Endothelial cell of umbilical vein (primary cell): ENCODE measurements around the gene RELCH. TPM values are rescaled to one million over a fixed set of nuclear protein-coding genes. Genes with fewer than 3 reads are reported as not detected.

Source experiments
- BruUV-seq: library from RNA; stranded (reverse); fragments of 400-500 nt; replicated peaks from 2 replicates; lab custom pipeline; 2021; lab: Mats Ljungman, UMichigan
- CTCF ChIA-PET: fragments of 300-600, 350-600 bp; sonication (Branson Sonifier 250); formaldehyde crosslinking; loops from one replicate; lab custom pipeline; 2021; ENCODE audit warnings: antibody characterized with exemption, inconsistent platforms; lab: Charles Lee
- POLR2A ChIA-PET: fragments of 300-600, 350-600 bp; sonication (Branson Sonifier 250); formaldehyde crosslinking; loops from one replicate; lab custom pipeline; 2021; ENCODE audit warnings: antibody characterized with exemption, inconsistent platforms; lab: Charles Lee
- DNase-seq: peaks from one replicate; pipeline ENCODE4 v3.0.0-alpha.2; 2011; ENCODE audit warnings: low read depth, low spot score
- FAIRE-seq: peaks from 2 replicates; lab custom pipeline; 2011; peaks lifted over from hg19 to GRCh38; lab: Jason Lieb, UNC
- H2AFZ ChIP-seq: 2 replicates; pipeline ENCODE4 v1.6.0; 2012; ENCODE audit warnings: low read depth, low read length, control low read depth, inconsistent platforms
- H3K27ac ChIP-seq: 2 replicates; pipeline ENCODE4 v1.5.1; 2011; ENCODE audit warnings: low read depth, mild to moderate bottlenecking, control low read depth, low read length, moderate library complexity; ENCODE audit not compliant: insufficient read depth
- H3K27me3 ChIP-seq, 2 experiments: 2 replicates each; pipeline versions ENCODE4 v1.6.0 to v1.6.1; 2011; ENCODE audit warnings: low read length in 2 of 2, mixed read lengths in 1 of 2; ENCODE audit not compliant: control insufficient read depth in 2 of 2, insufficient read depth in 2 of 2
- H3K36me3 ChIP-seq, 2 experiments: 2 replicates in 1 of 2; 3 replicates in 1 of 2; pipeline ENCODE4 v1.5.1; 2011; ENCODE audit warnings: low read length in 2 of 2, mild to moderate bottlenecking in 1 of 2, moderate library complexity in 1 of 2; ENCODE audit not compliant: control insufficient read depth in 2 of 2, insufficient read depth in 2 of 2; ENCODE audit errors: extremely low read depth in 1 of 2
- H3K4me1 ChIP-seq: 3 replicates; pipeline ENCODE4 v1.5.1; 2011; ENCODE audit warnings: mild to moderate bottlenecking, low read length; ENCODE audit not compliant: control insufficient read depth, insufficient read depth; ENCODE audit errors: extremely low read depth
- H3K4me2 ChIP-seq: 2 replicates; pipeline ENCODE4 v1.6.1; 2011; ENCODE audit warnings: low read length, control low read depth, mixed read lengths; ENCODE audit not compliant: insufficient read depth
- H3K4me3 ChIP-seq, 3 experiments: fragments of 200-600 bp in 1 of 3; sonication (generic), shearing (Covaris generic) in 1 of 3; replicated peaks in 1 of 3; 2 replicates each; pipeline ENCODE4 v1.5.1; 2011 to 2016; ENCODE audit warnings: control low read depth in 3 of 3, low read length in 3 of 3, mild to moderate bottlenecking in 2 of 3, inconsistent platforms in 1 of 3, low read depth in 1 of 3, moderate library complexity in 1 of 3; ENCODE audit not compliant: insufficient read depth in 1 of 3
- H3K79me2 ChIP-seq: 2 replicates; pipeline ENCODE4 v1.6.0; 2012; ENCODE audit warnings: low read length, inconsistent platforms; ENCODE audit not compliant: control insufficient read depth, insufficient read depth
- H3K9ac ChIP-seq: replicated peaks from 2 replicates; pipeline ENCODE3; 2011; ENCODE audit warnings: low read length, control low read depth; ENCODE audit not compliant: insufficient read depth; ENCODE audit errors: extremely low read depth
- H3K9me1 ChIP-seq: replicated peaks from 3 replicates; pipeline ENCODE4 v1.6.0; 2011; ENCODE audit warnings: mild to moderate bottlenecking, low read length; ENCODE audit not compliant: control insufficient read depth, insufficient read depth; ENCODE audit errors: extremely low read depth
- H3K9me3 ChIP-seq: replicated peaks from 2 replicates; pipeline ENCODE4 v1.5.1; 2012; ENCODE audit warnings: low read length, inconsistent platforms; ENCODE audit not compliant: control insufficient read depth, insufficient read depth
- H4K20me1 ChIP-seq: replicated peaks from 2 replicates; pipeline ENCODE3; 2011; ENCODE audit warnings: mild to moderate bottlenecking, low read length; ENCODE audit not compliant: control insufficient read depth, insufficient read depth; ENCODE audit errors: extremely low read depth
- FOS ChIP-seq: IDR thresholded peaks from 2 replicates; pipeline ENCODE4 v1.6.1; 2011; ENCODE audit warnings: mild to moderate bottlenecking, low read length, moderate library complexity, borderline replicate concordance; ENCODE audit not compliant: insufficient read depth
- GATA2 ChIP-seq: IDR thresholded peaks from 2 replicates; pipeline ENCODE4 v1.7.0; 2011; ENCODE audit warnings: low read depth, mild to moderate bottlenecking, moderate library complexity, mixed read lengths, low read length; ENCODE audit not compliant: insufficient read length, insufficient read depth
- JUN ChIP-seq: IDR thresholded peaks from 2 replicates; pipeline ENCODE4 v1.6.1; 2011; ENCODE audit warnings: borderline replicate concordance, low read depth; ENCODE audit not compliant: insufficient read length, insufficient read depth
- MYC ChIP-seq: IDR thresholded peaks from one replicate; pipeline ENCODE4 v1.6.1; 2011; ENCODE audit warnings: mild to moderate bottlenecking, low read depth, low read length
- POLR2A ChIP-seq: IDR thresholded peaks from 2 replicates; pipeline ENCODE4 v1.6.1; 2012; ENCODE audit warnings: low read depth, mild to moderate bottlenecking, control low read depth, low read length
- POLR2AphosphoS5 ChIP-seq: IDR thresholded peaks from 2 replicates; pipeline ENCODE4 v1.6.1; 2012; ENCODE audit warnings: low read depth, mild to moderate bottlenecking, control low read depth, low read length, moderate library complexity; ENCODE audit not compliant: insufficient read depth
- dilution Hi-C: fragments of 300-500 bp; cut with MboI; formaldehyde crosslinking; loops from one replicate; pipeline ENCODE4 v1.15.0; 2019; ENCODE audit warnings: low sequenced_read_pairs; ENCODE audit not compliant: extremely low pct_ligation_motif_present
- intact Hi-C: fragments of 100-400 bp; cut with micrococcal nuclease; formaldehyde crosslinking; loops from one replicate; pipeline ENCODE4 v1.10.0; 2022
- polyA plus RNA-seq, 4 experiments: library from polyadenylated mRNA; depleted of rRNA in 3 of 4; stranded (reverse) in 3 of 4; unstranded in 1 of 4; fragments of >200 nt; gene quantifications; 2 replicates each; pipeline versions ENCODE4 v1.2.1 to v1.2.3, GENCODE V29; 2011 to 2012; ENCODE audit warnings: missing spikeins in 1 of 4
- total RNA-seq: library from RNA; stranded (reverse); gene quantifications from 2 replicates; pipeline ENCODE4 v1.2.3, GENCODE V29; 2021
- TF ChIP-seq, protein P1 (sequence below): IDR thresholded peaks from 2 replicates; pipeline ENCODE4 v1.6.1; 2011; ENCODE audit not compliant: insufficient read depth, insufficient read length
- TF ChIP-seq, protein P2 (sequence below), 2 donors: IDR thresholded peaks; 1 replicate in 1 of 2; 2 replicates in 1 of 2; pipeline ENCODE4 v1.5.1; 2011; ENCODE audit warnings: low read length in 2 of 2, mild to moderate bottlenecking in 2 of 2, moderate library complexity in 2 of 2, control low read depth in 1 of 2, inconsistent platforms in 1 of 2, low read depth in 1 of 2; ENCODE audit not compliant: insufficient read depth in 1 of 2; ENCODE audit errors: extremely low read depth in 1 of 2

RELCH gene
- total and polyA plus RNA-seq, 2 donors (not counting 3 experiments of a cell fraction or from before 2014, with no cell fraction given), result 6.6 to 25.2 TPM

DNA sequence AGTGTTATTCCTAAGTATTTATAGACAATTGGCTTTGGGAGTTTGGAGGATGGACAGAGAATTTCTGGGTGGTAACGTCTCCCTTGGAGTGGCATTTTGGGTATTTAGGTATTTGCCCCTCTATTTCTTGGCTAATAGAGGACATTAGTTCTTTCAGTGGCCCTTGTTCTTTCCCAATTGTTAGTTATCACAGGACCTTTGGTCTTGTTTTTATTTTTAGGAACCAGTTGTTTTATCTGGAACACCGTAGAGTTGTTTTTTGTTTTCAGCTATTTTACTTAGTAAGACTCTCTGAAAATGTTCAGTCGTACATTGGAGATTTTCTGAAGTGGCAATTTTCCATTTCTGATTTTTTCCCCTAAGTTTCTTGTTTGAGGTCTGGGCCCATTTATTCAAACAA is 97.6 kb downstream of the RELCH start:
- DNase-seq (no peak), FAIRE-seq (no peak)
- no peak for TF ChIP-seq POLR2A
- TF ChIP-seq JUN, result no peak
- TF ChIP-seq, protein P1, sequence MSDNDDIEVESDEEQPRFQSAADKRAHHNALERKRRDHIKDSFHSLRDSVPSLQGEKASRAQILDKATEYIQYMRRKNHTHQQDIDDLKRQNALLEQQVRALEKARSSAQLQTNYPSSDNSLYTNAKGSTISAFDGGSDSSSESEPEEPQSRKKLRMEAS, result no peak
- Histone ChIP-seq H3K9me3 (no peaks in the 10 kb centered on the region), H3K27me3 (no peaks in the 10 kb centered on the region), H3K27ac (no peak overlapping the region), H4K20me1 (no peaks in the 10 kb centered on the region), H3K4me1 (peaks cover 28% of the 10 kb centered on the region), H3K9me1 (no peaks in the 10 kb centered on the region), H3K79me2 (no peaks in the 10 kb centered on the region), H3K9ac (no peak overlapping the region), H2AFZ (no peak overlapping the region), H3K4me2 (no peak overlapping the region), H3K4me3 (no peak overlapping the region), H3K36me3 (peaks cover 4 to 9% of the 10 kb centered on the region in 2 experiments)
- ChIA-PET POLR2A (no interaction called here), CTCF (no interaction called here)
- BruUV-seq, result no TSS peak
- dilution Hi-C loops (no loop called here), intact Hi-C loops (loop anchor here (5.0 kb wide), 1 partner anchor 48 kb away; no protein-coding TSS in a partner anchor)

DNA sequence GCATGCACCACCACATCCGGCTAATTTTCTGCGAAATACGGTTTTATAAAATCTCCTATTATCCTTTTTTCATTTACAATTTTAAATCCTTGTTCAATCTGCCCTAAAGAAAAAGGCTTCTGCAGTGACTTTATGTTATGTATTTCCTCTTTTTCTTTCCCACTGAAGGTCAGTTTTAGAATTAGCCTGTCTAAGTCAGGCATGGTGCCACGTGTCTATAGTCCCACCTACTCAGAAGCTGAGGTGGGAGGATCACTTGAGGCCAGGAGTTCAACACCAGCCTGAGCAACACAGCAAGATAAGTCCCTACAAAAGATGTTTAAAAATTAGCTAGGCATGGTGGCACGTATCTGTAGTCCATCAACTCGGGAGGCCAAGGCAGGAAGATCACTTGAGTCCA is 98.2 kb downstream of the RELCH start:
- Histone ChIP-seq H3K36me3 (peaks cover 2 to 9% of the 10 kb centered on the region in 2 experiments), H3K4me3 (no peak overlapping the region), H2AFZ (no peak overlapping the region), H3K9me3 (no peaks in the 10 kb centered on the region), H3K4me1 (peaks cover 26% of the 10 kb centered on the region), H3K27me3 (no peaks in the 10 kb centered on the region), H3K9me1 (no peaks in the 10 kb centered on the region), H3K27ac (no peak overlapping the region), H4K20me1 (no peaks in the 10 kb centered on the region), H3K9ac (no peak overlapping the region), H3K4me2 (no peak overlapping the region), H3K79me2 (no peaks in the 10 kb centered on the region)
- dilution Hi-C loops, result no loop called here
- ChIA-PET CTCF (no interaction called here), POLR2A (no interaction called here)
- intact Hi-C loops, result no loop called here
- DNase-seq (no peak), FAIRE-seq (no peak)
- TF ChIP-seq, protein P1, result no peak
- TF ChIP-seq POLR2A (no peak), MYC (no peak), GATA2 (no peak), FOS (no peak), JUN (no peak), POLR2AphosphoS5 (no peak)
- TF ChIP-seq, protein P2, sequence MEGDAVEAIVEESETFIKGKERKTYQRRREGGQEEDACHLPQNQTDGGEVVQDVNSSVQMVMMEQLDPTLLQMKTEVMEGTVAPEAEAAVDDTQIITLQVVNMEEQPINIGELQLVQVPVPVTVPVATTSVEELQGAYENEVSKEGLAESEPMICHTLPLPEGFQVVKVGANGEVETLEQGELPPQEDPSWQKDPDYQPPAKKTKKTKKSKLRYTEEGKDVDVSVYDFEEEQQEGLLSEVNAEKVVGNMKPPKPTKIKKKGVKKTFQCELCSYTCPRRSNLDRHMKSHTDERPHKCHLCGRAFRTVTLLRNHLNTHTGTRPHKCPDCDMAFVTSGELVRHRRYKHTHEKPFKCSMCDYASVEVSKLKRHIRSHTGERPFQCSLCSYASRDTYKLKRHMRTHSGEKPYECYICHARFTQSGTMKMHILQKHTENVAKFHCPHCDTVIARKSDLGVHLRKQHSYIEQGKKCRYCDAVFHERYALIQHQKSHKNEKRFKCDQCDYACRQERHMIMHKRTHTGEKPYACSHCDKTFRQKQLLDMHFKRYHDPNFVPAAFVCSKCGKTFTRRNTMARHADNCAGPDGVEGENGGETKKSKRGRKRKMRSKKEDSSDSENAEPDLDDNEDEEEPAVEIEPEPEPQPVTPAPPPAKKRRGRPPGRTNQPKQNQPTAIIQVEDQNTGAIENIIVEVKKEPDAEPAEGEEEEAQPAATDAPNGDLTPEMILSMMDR (IDR thresholded peaks at IDR 0.05; ENCODE audit: extremely low read depth in 1 of 2, insufficient read depth in 1 of 2, low read depth in 1 of 2, low read length in 2 of 2), result no peak
- no TSS peak for BruUV-seq
